Inflammatory macrophage treated with lipopolysaccharide for 4 hours (primary cell): ENCODE measurements around the gene HIVEP1.
"Not testable (repeated sequence)": the region's sequence is repeated elsewhere in the genome, so short reads cannot be mapped to it uniquely, and the experiment has no call there.

Source experiments
- DNase-seq: peaks from one replicate; pipeline ENCODE4 v3.0.0-alpha.2; 2020

HIVEP1 gene

GRCh38 chr6:12163744-12164507 lies 151.8 kb downstream of the HIVEP1 start:
- no peak for DNase-seq

GRCh38 chr6:12164508-12164770 lies 152.3 kb downstream of the HIVEP1 start:
- peak; percentile 30 for DNase-seq

- no peak for DNase-seq
These were observed 153.2 kb downstream of the HIVEP1 start for GRCh38 chr6:12165297-12165696.

GRCh38 chr6:12165722-12166280 lies 153.7 kb downstream of the HIVEP1 start:
- no peak for DNase-seq

GRCh38 chr6:12169377-12169776 lies 157.3 kb downstream of the HIVEP1 start:
- DNase-seq = no peak

- peak; percentile 51 for DNase-seq
These were observed 158.4 kb downstream of the HIVEP1 start for GRCh38 chr6:12170351-12171092.

GRCh38 chr6:12171717-12172116 lies 159.6 kb downstream of the HIVEP1 start:
- no peak for DNase-seq

GRCh38 chr6:12172572-12172971 lies 160.5 kb downstream of the HIVEP1 start:
- no peak for DNase-seq

- DNase-seq = no peak
These were observed 161.1 kb downstream of the HIVEP1 start for GRCh38 chr6:12173181-12173580.

GRCh38 chr6:12173661-12174060 lies 161.5 kb downstream of the HIVEP1 start:
- DNase-seq = no peak

GRCh38 chr6:12174878-12175277 lies 162.8 kb downstream of the HIVEP1 start:
- DNase-seq = peak; percentile 58

GRCh38 chr6:12175626-12176025 lies 163.5 kb downstream of the HIVEP1 start:
- no peak for DNase-seq

- DNase-seq = not testable (repeated sequence)
These were observed 164.7 kb downstream of the HIVEP1 start for GRCh38 chr6:12176782-12177181.

- DNase-seq = no peak
These were observed 166.4 kb downstream of the HIVEP1 start for GRCh38 chr6:12178521-12178920.

- no peak for DNase-seq
These were observed 169.4 kb downstream of the HIVEP1 start for GRCh38 chr6:12181481-12181880.

- no peak for DNase-seq
These were observed 170.6 kb downstream of the HIVEP1 start for GRCh38 chr6:12182676-12183075.

GRCh38 chr6:12185081-12185673 lies 173.1 kb downstream of the HIVEP1 start:
- no peak for DNase-seq

- DNase-seq = no peak
These were observed 174.4 kb downstream of the HIVEP1 start for GRCh38 chr6:12186528-12186927.

GRCh38 chr6:12189150-12189549 lies 177.0 kb downstream of the HIVEP1 start:
- no peak for DNase-seq

GRCh38 chr6:12189661-12190060 lies 177.5 kb downstream of the HIVEP1 start:
- no peak for DNase-seq

- no peak for DNase-seq
These were observed 178.1 kb downstream of the HIVEP1 start for GRCh38 chr6:12190252-12190651.

- DNase-seq = no peak
These were observed 184.3 kb downstream of the HIVEP1 start for GRCh38 chr6:12196326-12196936.

- DNase-seq = no peak
These were observed 186.7 kb downstream of the HIVEP1 start for GRCh38 chr6:12198851-12199250.
